Eye (tissue), 1 donor: ENCODE results near the gene ALDH1L1.
A peak's percentile ranks its signal among the peaks of the same experiment; 100 is the strongest.
"Not testable (repeated sequence)": the region's sequence is repeated elsewhere in the genome, so short reads cannot be mapped to it uniquely, and the experiment has no call there.

Experiments used
- DNase-seq: peaks from one replicate; pipeline ENCODE4 v3.0.0-alpha.2; 2015

Gene ALDH1L1

DNA sequence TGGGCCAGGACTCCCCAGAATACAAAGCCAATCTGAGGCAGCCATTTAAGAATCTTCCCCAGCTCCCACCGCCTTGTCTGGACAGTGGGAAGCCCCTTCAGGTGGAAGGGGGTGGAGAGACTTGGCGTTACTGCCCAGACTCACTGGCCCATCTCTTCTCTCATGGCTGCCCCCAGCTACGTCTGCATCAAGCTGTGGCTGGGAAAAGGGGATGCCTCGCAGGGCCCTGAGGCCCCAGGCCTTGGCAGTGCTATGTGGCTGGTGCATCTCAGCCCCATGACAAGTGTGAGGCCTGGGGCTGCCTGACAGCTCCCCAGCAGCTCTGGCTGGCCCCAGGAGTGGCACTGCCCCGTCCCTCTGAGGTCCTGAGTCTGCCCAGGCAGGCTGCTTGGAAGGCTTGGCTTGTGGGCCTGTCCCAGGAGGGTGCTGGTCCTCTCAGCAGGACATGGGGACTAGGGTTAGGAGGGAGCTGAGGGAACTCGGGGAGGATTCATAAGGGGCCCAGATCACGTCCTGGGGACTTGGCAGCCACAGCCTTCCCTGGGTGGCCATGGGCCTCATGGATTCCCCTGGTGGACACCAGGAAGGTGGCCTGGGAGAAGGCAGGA, 76.3 kb downstream of the ALDH1L1 start:
- DNase-seq = no peak

DNA sequence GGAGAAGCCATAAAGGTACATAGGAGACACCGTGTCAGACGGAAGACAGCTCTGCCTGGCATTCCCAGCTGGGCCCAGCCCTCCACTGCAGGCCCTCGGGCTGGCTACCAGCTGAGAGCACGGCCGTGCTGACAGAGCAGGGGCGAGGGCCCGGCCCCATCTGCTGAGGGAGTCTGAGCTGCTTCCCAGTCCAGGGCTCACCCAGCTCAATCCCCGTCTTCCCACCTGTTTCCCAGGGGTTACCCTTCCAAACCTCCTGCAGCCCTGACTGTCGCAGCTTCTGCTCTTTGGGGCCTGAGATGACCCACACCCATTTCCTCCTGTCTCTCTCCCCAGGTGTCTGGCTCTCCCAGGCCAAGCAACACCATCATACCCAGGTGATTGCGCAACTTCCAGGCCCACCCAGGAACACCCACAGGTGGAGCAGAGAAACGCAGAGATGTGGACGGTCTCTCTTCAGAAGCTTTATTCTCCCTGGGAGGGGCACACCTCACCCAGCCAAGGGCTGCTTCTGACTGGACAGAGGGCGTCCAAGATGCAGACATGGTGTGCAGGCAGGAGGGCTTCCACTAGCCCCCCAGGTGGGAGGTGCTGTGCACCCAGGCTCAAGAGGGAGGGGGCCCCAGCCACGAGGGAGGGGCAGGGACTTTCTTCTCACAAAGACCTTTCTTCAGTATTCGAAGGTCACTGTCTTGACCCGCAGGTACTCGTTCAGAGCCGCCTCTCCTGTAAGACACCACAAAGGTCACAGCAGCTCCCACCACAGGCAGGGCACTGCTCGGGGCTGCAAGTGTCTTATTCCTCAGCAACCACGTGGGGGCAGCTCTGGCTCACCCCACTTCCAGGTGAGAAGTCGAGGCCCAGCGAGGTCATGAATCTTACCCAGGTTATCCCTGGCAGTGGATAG, 77.0 kb downstream of the ALDH1L1 start:
- no peak for DNase-seq

DNA sequence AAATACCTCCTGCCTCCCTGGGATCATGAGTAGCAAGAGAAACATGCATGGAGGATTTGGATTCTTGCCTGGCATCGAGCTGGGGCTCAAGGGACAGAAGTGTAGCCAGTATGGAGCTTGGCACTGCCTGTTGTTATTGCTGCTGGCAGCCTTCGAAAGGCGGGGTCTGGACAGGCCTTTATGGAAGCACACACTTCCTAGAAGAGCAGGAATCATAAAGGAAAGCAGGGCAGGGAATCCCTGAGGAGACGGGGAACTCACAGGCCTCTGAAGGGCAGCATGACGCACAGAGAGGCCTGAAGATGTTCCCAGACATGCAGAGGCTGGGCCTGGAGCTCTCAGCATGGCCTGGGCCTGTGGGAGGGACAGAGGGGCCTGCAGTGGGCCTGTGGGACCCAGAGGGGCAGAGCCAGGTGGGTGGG, 77.8 kb downstream of the ALDH1L1 start:
- DNase-seq = no peak

DNA sequence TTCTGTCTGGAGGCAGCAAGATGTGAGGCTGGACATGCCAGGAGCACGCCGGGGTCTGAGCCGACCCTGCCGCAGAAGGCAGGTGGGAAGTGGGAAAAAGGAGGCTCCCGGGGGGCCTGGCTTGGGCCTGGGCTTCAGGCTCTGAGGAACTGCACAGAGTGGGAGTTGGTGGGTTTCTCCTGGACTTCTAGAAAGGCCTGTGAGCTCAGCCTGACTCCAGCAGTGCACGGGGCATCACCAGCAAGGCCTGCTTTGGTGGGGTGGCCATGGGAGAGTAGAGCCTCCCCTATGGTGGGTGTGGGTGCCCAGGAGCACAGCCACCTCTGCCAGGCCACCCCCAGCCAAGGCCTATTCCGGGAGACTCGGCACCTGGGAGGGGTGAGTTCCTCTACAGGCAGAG, 78.4 kb downstream of the ALDH1L1 start:
- no peak for DNase-seq

DNA sequence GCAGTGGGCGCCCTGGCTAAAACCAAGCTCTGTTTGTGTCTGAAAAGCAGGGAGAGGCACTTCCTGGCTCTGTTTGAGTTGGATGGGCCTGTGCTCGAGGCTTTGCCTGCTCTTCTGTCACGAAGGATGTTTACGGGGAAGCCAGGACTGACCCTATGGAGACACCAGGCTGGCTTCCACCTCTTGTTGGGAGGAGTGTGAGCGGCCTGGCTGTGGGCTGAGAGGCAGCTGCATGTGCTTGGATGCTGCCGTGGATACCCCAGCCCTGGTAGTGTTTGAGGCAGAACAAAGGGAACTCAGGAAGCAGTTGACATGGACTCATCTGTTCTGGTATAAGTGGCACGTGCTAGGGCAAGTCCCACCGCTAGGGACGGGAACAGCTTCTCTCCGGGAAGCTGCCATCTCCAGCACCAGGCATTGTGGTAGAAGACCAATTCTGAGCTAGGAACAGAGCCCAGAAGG, 78.8 kb downstream of the ALDH1L1 start:
- no peak for DNase-seq

DNA sequence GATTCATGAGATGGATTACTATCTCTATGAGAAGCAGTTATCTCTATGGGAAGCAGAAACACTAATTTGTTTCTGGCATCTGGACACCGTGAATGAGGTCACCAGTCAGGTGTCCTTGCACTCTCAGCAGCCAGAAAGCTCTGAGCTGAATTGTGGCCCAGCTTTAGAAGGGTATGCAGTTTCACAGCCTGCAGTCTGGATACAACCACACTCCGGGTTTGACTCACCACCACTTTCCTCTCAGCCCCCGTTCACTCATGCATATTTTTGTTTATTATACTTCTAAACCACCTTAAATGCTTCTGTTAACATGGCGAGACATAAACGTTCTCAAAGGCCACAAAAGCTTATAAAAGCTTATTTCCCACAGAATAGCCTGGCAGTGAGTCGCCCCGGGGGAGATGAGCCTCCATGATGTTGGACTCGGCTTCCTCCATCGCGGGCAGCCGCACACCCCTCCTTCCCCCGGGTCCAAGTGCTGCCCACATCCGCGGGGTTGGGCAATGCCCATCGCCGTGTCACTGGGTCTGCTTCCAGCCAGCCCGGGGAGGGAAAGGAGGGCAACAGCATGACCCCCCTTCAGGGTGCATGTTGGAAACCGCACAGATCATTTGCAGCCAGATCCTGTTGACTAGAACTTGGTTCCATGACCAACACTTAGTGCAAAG, 79.6 kb downstream of the ALDH1L1 start:
- DNase-seq = peak; percentile 25

DNA sequence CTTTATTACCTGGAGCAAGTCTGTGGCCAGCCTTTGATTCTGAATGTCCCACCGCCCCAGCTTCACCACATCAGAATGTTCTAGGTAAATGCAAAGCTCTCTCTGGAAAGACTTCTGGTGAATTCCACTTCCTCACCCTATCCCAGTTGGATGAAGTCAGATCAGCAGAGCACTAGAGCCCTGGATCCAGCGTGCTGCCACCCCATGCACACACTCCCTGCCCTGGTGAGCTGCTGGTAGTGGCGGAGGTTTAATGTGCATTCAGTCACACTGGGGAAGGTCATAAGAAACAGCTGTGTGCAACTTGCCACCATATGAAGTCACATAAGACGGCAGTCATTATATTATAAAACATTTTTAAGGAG, 80.1 kb downstream of the ALDH1L1 start:
- DNase-seq = no peak

DNA sequence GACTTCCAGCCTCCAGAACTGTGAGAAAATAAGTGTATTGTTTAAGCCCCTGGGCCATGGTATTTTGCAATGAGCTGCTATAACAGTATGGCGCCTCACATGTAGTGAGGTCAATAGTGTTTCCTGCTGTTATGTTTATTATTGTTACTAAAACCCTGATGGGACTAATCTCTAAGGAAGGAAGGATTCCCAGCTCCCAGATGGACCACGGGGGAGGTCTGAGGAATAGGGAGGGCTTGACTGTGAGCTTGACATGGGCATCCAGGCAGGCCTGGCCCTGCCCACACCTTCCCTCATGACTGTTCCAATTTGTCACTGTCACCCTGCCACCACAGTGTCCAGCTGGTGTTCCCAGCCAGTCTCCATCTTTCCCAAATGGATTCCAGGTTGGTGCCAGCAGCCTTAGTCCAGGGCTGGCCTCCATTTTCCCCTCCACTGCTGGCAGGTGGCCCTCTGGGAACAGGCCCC, 82.0 kb downstream of the ALDH1L1 start:
- DNase-seq = no peak

DNA sequence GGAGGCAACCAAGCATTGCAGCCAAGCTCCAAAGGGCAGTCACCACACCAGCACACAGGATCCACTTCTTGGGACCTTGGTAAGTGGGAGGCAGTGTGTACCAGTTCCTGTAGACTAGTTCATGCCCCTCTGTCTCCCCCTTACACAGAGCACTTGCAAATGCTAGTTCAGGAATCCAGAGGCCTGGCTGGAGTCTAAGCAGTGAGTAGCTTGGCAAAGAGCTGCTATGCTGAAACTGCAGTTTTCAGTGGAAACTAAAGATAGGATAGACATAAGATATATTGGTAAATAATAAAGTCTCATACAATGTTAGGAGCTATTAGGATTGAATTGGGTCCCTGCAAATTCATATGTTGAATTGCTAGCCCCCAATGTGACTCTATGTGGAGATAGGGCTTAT, 82.6 kb downstream of the ALDH1L1 start:
- DNase-seq = no peak

DNA sequence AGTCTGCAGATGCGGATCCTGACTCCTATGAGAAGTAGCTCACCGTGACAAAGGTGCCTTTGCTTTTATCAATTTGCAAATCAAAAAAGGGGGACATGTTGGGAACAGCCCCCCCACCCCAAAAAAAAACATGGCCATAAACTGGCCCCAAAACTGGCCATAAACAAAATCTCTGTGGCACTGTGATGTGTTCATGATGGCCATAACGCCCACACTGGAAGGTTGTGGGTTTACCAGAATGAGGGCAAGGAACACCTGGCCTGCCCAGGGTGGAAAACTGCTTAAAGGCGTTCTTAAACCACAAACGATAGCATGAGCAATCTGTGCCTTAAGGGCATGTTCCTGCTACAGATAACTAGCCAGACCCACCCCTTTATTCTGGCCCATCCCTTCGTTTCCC, 84.1 kb downstream of the ALDH1L1 start:
- DNase-seq = not testable (repeated sequence)

DNA sequence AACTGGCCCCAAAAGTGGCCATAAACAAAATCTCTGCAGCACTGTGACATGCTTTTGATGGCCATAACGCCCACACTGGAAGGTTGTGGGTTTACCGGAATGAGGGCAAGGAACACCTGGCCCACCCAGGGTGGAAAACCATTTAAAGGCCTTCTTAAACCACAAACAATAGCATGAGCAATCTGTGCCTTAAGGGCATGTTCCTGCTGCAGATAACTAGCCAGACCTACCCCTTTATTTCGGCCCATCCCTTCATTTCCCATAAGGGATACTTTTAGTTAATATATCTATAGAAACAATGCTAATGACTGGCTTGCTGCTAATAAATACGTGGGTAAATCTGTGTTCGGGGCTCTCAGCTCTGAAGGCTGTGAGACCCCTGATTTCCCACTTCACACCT, 88.3 kb downstream of the ALDH1L1 start:
- DNase-seq = not testable (repeated sequence)

DNA sequence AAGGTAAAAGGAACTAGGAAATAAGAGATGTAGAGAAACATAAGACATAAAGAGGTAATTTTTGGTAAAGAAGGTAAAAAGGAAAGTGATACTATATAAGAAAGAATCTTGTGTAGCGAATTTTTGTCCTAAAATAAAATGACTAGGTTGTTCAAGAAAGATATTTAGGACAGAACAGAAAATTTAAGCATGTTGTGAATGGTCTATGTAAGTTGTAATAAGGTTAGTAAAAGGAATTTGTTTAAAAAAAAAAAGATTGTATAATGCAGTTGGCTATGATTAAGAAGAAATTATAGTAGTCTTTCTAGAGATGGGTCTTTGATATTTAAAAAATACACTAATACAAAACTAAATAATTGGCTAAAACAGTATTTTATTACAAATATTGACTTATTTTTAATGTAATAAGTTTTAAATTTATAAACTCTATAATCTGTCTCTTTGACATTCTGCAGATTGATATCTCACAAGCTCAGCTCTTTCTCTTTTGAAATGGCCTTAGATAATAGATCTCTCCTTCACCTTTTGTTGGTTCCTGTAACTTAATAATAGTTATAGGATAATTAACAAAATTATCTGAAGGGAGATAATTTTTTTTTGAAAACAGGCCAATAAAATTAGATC, 92.7 kb downstream of the ALDH1L1 start:
- DNase-seq = no peak

DNA sequence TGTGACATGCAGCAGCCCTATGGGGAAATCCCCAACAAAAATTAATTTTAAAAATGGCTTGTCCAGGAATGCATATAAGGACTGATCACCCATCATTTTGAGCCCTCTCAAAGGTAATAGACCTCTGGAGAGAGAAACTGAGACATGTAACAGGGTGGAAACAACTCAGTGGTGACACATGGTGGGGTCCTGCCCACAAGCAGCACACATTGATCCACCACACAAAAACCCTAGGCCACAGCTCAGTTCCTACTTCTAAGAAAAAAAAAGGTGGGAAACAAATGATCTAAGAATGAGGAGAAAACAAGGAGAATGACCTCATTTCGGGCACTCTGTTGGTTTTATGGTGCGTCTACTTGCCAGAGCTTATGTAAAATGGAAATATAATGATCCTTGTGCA, 94.5 kb downstream of the ALDH1L1 start:
- no peak for DNase-seq

DNA sequence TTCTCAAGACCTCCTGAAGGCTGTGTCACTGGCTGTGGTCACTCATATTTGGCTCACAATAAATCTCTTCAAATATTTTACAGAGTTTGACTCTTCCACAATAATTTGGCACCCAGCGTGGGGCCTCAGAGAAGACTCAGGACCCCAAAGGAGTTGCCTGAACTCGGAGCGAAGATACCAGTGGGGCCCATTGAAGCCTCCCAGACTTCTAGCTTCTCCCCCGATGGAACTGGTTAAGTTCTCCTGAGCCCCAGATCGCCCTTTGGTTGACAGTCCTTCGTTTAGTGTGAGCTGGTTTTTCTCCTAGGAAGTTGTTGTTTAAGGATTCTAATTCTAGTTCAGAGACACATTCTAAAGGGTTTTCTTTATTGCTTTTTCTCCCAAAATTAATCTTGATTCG, 95.1 kb downstream of the ALDH1L1 start:
- DNase-seq = no peak

DNA sequence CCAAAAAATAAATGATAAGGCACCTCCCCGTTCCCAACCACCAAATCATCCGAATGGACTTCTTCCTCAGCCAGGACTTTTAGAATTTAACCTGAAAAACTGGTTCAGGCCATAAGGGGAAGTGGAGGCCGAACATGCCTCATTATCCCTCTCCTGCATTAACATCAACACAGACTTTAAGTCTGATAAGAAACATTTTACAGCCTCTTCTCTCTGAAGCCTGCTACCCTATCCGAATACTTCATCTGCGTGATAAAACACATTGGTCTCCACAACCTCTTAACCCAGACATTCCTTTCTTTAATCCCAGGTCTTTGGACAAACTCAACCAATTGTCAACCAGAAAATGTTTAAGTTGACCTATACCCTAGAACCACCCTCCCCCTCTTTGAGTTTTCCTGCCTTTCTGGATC, 95.6 kb downstream of the ALDH1L1 start:
- DNase-seq = peak; percentile 10

DNA sequence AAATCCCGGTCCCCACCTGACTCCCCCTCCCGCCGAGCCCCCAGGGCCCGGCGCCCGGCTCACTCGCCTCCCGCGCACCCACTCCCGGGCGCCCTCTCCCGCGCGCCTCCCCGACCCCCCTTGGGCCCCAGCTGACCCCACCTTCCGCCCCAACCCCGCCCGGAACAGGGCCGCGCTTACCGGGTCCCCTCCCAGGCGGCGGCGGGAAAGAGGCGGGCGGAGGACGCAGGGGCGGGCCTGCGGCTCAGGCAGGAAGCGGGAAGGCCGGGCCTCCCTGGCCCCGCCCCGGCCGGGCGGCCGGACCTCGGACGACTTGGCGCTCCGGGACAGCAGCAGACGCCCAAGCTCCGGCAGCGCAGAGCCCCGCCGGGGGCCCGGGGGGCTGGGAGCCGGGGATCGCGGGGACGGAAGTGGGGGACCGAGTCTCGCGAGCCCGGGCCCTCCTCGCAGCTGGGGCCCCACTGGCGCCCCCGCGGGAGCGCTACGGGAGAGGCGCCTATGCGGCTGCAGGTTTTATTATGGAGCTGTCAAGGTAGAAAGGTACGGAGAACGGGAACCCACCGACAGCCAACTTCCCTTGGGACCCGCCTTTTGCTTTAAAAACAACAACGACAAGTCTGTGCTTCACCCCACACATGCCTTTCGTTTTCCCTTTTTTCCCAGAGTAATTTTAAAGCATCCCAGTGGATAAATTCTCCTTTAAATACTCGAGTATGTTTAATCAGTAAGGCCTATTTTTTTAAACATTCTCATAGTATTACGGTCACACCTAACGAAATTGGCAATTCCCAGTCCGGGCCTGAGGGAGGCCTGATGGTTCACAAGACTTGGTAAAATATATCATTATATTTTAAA, 96.2 kb downstream of the ALDH1L1 start, which contains the start of gene SLC41A3:
SLC41A3 (minus strand) TSS at position 212 of the 855 bp plus-strand sequence. CDS start 15,905 bp downstream, outside the sequence.
- peak; percentile 88 for DNase-seq

DNA sequence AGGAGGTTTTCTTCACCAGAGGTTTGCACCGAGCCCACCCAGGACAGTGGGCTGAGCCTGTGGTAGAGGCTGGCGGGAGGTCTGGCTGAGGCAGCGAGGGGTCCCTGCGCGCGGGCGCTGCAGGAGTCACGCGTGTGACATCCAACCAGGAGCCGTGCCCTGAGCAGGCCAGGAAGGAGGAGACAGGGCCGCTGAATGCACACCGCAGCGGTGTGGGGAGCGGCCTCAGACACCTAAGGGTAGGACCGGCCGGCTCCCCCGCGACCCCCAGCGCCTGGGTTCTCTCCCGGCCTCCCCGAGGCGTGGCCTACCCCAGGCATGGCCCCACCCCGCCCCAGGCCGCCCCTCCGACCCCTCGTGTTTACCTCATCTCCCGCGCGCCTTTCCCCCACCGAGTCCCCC, 96.9 kb downstream of the ALDH1L1 start:
- DNase-seq = peak; percentile 77

DNA sequence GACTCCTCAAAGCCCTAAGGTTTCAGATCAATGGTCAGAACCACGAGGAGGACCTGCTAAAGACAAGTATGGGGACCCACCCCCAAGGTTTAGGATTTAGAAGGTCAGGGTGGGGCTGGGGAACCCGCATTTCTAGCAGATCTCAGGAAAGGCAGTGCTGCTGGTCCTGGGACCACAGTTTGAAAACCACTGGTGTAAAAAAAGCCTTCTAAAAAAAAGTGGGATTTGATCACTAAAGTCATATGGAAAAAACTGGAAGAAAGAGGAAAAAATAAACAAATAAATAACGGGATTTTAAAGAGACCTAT, 97.3 kb downstream of the ALDH1L1 start:
- DNase-seq = no peak

DNA sequence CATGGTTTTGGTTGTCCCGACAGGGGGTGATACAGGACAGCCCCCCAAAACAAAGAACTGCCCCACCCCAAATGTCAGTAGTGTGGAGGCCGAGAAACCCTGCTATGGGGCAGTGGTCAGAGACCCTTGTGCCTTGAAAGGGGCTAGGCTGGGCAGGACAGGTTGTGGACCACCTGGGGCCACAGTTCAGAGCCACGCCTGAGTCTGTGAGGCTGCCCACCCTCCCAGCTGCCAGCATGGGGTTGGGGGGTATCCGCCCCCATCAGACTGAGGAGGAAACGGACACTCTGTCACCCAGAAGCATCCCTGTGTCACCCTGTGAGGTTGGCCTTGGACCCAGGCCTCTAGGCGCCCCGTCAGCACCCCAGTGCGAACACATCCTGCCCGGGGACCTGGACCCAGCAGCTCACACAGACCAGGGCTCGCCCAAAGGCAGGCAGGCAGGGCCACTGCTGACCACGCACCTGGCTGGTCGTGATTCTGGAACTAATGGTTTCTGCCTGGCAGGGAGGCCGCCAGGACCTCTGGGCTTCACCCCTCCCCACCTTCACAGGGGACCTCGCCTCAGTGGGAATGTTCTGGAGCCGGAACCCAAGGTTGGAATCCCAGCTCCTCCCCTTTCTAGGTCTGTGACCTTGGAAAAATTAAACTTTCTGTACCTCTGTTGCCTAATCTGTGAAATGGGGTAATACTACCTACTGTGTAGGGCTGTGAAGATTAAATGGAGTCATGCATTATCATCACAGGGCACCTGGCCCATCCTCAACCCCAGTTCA, 97.8 kb downstream of the ALDH1L1 start:
- no peak for DNase-seq

DNA sequence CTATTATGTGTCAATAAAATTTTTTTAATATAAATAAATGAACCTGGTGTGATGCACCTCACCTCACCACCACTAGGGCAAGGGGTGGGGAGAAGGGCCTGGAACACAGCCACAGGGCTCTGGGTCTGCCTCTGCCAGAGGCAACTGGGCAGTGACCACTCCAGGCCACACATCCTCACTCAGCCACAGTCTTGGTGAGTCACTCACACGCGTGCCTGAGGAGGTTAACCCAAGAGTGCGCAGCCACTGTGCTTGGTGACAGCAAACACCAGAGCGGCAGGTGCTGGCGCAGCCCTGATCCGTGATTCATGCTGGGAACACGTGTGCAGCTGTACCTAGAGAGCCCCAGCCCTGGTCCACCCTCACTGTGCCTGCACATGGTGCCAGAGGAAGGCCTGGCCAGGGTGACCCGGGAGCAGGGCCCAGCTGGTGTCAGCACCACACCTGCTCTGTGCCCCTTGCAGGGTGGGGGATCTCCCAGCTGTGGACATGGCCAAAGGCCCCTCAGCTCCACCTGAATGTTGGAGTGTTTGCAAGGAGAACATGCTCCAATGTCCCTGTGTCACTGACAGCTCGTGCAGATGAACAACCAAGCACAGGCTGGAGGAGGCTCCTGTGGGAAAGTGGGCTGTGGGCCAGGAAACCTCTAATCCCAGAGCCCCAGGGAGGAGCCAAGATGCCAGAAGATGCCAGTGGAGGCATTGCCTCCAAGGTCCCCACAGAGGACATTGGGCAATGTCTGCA, 98.6 kb downstream of the ALDH1L1 start:
- no peak for DNase-seq

DNA sequence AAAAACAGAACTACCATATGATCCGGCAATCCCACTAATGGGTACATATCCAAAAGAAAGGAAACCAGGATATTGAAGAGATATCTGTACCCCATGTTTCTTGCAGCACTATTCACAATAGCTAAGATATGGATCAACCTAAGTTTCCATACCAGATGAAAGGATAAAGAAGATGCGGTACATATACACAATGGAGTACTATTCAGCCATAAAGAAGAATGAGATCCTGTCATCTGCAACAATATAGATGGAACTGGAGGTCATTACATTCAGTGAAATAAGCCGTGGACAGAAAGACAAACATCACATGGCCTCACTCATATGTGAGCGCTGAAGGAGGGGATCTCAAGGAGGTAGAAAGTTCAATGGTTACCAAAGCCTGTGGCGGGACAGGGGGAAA, 99.4 kb downstream of the ALDH1L1 start:
- no peak for DNase-seq
